HG02610 (cell line): ENCODE measurements around the gene ZNF846.
"Not testable (repeated sequence)": the region's sequence is repeated elsewhere in the genome, so short reads cannot be mapped to it uniquely, and the experiment has no call there.

Experiments
- ATAC-seq: cut with Tn5 transposase; IDR thresholded peaks from one replicate; pipeline ENCODE4 v1.9.1; 2021; ENCODE audit warnings: mild to moderate bottlenecking, moderate library complexity; ENCODE audit not compliant: unreplicated experiment

ZNF846 gene

DNA sequence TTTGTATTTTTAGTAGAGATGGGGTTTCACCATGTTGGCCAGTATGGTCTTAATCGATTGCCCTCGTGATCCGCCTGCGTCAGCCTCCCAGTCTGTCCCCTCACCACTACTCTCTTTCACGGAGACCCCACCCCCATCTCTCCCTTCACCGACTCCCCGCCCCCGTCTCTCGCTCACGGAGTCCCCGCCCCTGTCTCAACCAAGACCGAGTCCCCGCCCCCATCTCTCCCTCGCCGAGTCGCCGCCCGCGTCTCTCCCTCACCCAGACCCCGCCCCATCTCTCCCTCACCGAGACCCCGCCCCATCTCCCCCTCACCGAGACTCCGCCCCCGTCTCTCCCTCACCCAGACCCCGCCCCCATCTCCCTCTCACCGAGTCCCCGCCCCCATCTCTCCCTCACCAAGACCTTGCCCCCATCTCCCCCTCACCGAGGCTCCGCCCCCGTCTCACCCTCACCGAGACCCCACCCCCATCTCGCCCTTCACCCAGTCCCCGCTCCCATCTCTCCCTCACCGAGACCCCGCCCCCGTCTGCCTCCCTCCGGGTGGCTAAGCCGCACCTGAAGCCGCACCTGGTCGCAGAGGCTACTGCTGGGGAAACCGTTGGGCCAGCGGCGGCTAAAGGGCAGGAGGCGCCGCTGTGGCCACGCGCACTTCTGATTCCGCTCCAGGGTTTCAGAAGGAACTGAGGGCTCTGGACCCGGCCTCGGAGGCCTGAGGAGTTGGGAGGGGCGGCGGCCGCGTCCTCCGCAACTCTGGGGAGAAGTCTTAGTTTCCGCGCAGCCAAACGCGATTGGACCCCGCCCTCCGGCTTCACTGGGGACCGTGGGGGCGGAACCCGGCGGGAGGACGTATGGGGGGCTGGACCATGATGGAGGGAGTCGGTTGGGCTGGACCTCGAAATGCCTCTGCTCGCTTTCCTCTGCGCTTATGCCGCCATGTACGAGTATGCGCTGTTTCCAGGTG lies 17.1 kb upstream of the ZNF846 start:
- peak; percentile 58 for ATAC-seq

DNA sequence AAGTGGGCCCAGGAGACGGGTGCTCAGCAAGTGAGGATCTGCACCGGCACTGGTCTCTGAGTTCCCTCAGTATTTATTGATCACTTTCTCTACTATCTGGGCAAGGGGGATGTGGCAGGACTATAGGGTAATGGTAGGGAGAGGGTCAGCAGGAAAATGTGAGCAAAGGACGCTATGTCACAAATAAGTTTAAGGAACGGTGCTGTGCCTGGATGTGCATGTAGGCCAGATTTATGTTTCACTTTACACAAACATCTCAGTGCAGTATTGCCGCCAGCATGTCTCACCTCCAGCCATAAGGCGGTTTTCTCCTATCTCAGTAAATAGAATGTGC lies 15.6 kb upstream of the ZNF846 start:
- not testable (repeated sequence) for ATAC-seq

DNA sequence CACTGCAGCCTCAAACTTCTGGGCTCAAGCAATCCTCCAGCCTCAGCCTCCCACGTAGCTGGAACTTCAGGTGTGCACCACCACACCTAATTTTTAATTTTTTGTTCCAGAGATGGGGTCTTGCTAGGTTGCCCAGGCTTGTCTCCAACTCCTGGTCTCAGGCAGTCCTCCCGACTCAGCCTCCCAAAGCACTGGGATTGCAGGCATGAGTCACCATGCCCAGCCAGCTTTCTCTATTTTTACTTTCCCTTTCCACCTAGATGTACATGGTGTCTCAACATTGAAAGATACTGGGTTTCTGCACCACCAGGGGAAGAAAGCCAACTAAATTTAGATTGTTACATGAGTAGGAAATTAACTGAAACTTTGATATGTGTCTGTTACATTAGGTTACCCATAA lies 13.8 kb upstream of the ZNF846 start:
- no peak for ATAC-seq

DNA sequence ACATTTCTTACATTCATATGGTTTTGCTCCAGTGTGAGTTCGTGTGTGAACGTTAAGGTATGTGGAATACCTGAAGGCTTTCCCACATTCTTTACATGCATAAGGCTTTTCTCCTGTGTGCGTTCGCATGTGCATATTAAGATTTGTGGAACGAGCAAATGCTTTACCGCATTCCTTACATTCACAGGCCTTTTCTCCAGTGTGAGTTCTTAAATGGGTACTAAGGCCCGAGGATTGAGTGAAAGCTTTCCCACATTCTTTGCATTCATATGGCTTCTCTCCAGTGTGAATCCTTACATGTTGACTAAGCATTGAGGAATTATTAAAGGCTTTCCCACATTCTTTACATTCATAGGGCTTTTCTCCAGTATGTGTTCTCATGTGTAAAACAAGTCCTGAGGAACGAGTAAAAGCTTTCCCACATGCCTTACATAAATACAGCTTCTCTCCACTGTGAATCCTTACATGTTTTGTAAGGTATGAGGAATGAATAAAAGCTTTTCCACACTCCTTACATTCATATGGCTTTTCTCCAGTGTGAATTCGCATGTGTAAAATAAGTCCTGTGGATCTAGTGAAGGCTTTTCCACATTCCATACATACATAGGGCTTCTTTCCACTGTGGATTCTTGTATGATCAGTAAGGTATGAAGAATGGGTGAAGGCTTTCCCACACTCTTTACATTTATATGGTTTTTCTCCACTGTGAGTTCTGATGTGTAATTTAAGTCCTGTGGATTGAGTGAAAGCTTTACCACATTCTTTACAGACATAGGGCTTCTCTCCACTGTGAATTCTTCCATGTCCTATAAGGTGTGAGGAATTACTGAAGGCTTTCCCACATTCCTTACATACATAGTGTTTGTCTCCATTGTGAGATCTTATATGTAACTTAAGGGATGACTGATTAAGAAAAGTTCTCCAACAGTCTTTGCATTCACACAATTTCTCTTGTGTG lies 10.7 kb downstream of the ZNF846 start:
- ATAC-seq = no peak

DNA sequence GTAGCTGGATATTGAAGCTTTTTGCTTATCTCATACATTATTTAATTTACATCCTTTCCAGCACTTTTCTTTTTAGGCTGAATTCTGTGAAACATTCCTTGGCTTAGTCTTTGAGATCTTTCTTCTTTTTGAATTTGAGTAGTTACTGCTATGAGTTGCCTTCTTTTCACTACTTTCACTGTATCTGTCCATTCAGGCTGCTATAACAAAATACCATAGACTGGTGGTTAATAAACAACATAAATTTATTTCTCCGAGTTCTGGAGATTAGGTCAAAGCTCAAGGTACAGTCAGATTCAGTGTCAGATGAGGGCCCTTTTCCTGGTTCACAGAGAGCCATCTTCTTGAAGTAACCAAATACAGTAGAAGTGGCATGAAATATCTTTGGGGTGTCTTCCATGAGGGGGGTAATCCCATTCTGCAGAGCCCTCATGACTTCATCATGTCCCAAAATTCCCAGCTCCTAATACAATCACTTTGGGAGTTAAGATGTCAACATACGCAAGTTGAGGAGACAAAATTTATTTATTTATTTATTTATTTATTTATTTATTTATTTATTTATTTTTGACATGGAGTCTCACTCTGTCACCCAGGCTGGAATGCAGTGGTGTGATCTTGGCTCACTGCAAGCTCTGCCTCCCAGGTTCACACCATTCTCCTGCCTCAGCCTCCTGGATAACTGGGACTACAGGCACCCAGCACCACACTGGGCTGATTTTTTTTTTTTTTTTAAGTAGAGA lies 15.7 kb downstream of the ZNF846 start:
- no peak for ATAC-seq

DNA sequence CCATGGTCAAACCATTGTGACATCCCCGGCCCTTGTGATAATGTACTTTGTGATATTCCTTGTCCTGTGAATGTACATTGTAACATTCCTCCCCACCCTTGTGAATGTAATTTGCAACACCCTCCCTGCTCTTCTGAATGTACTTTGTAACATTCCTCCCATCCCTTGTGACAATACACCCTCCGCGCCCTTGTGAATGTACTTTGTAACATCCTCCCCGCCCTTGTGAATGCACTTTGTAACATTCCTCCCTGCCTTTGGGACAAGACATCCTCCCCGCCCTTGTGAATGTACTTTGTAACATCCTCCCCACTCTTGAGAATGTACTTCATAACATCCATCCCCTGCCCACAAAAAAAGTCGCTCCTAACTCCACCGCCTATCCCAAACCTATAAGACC lies 17.1 kb downstream of the ZNF846 start:
- no peak for ATAC-seq

DNA sequence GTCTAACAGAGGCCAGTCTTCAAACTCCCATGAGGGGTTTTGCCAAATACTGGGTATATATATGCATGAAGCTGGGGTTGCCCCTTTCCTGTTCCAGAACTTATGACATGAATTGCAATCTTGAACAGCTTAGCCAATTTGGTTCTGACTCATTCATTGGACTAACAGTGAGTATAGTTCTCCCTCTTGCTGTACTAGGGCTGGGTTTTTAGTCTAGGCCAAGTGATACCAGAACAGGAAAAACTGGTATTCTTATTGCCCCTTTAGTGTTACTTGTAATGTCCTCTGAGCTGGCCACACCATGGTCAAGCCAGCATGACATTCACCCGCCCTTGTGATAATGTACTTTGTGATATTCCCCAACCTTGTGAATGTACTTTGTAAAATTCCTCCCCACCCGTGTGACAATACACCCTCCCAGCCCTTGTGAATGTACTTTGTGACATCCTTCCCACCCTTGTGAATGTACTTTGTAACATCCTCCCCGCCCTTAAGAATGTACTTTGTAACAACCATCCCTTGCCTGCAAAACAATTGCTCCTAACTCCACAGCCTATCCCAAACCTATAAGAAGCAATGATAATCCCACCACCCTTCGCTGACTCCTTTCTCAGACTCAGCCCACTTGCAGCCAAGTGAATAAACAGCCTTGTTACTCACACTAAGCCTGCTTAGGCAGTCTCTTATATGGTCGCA lies 26.9 kb downstream of the ZNF846 start:
- ATAC-seq = no peak

DNA sequence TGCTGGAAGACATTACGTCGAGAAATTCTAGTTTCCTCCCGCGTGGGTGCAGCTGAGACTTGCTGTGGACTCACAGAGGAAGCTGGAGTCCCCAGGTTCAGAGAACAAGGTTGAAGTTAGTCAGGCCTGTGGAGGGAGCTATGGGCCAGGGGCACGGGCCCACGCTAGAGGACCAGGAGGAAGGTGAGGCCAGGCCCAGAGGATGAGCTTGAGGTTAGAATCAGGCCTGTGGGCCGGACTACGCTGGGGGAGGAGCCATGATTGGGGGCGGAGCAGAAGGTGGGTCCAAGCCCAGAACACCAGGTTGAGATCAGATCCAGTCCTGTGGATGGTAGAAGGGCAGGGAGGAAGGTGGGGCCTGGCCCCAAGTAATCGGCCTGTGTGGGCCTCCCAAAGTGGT lies 32.6 kb downstream of the ZNF846 start:
- ATAC-seq = no peak

DNA sequence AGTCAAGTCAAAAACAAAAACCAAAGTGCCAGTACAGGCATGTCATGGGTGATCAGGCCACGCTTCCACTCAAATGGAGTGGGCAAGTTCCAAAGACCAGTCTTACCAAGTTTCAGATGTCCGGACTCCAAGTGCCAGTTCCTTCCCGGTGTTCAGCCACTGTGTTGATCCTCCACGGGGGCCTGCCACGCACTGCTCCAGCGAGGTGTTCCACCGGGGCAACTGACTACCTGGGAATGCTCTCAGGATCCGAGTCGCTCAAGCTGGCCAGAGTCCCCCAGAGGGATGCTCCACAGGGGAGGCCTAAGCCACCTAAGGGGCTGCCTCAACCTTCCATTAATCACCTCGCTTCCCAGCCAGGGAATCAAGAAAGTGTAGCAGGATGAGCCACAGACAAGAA lies 38.5 kb downstream of the ZNF846 start:
- not testable (repeated sequence) for ATAC-seq

DNA sequence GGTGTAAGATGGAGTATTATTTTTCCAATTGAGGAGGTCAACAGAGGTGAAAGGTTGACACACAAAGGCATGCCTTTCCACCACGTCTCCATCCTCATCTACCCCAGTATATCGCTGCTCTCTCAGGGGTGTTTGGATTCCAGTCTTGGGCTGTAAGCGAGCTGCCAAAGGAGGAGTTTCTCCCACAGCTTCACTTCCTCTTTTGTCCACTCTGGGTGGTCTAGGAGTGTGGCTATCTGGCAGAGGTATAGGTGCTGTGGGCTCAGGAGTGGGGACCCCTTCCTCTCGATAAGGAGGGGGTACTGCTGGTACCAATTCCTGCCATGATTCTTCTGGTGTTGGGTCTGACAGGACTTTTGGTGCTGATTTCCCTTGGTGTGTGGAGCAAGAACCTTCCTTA lies 39.4 kb downstream of the ZNF846 start:
- ATAC-seq = no peak

DNA sequence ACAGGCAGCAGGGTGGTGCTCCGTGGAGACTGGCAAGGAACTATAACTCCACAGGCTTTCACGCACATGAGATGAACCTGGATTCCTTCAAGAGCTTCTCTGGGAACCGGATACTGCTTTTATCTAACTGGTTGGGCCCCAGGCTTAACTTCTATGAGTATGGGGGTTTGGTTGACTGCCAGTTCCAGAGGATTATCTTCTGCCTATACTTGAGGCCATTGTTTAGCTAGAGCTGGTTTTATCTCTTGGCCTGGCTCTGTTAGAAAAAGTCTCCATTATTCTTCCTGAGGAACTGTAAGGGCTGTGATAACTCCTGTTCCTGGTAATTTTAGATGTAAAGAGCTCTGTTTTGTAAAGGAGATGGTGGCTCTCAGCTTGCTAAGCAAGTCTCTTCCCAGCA lies 40.9 kb downstream of the ZNF846 start:
- ATAC-seq = no peak

DNA sequence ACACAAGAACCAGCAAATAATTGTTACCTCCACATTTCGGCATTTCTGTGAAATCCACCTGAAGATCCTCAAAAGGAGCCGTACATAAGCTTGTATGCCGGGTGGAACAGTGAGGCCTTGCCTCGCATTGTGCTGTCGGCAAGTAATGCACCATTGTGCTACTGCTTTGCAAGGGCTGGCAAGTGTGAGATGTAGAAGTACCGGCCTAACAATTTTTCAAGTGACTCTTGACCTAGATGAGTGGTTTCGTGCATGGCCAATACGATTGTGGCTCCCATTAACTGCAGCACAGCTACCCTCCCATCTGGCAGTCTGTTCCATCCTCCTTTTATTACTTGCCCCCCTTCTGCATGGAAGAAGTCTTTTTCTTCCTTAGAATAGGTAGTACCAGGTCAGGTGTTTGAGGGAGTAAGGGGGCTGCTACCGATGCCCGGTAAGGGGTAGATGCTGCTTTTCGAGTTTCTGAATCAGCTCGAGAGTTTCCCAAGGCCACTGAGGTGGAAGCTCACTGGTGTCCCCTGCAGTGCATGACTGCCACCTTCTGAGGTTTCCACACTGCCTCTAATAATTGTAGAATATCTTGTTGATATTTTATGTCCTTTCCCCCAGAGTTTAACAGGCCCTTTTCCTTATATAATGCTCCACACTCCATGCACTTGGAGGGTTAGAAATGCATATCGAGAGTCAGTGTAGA lies 42.9 kb downstream of the ZNF846 start:
- ATAC-seq = not testable (repeated sequence)

DNA sequence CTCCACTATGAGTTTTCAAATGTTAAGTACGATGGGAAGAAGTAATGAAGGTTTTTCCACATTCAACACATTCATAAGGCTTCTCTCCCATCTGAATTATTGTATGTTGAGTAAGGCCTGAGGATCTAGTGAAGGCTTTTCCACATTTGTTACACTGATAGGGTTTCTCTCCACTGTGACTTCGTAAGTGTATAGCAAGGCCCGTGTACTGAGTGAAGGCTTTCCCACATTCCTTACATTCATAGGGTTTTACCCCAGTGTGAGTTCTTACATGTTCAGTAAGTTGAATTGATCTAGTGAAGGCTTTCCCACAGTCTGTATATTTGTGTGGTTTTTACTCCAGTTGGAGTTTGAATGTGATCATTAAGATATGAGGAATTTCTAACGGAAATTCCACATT lies 44.4 kb downstream of the ZNF846 start:
- no peak for ATAC-seq

DNA sequence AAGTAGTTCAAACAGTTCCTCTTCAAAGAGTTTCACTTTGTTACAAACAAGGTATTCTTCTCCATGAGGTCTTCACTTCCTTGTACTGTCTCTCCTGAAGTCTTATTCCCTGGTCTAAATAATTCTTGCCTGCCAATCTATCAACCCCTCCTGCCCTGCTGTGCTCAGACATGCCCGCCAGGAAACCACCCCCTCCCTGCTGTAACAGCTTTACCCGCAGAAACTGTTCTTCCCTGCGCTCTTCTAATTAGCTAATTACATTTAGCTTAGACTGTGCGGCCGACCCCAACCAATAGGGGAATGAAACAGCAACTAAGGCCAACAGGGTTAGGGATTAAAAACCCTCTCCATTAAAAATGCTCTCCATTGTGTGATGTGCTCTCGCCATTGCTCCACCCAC lies 46.7 kb downstream of the ZNF846 start:
- no peak for ATAC-seq

DNA sequence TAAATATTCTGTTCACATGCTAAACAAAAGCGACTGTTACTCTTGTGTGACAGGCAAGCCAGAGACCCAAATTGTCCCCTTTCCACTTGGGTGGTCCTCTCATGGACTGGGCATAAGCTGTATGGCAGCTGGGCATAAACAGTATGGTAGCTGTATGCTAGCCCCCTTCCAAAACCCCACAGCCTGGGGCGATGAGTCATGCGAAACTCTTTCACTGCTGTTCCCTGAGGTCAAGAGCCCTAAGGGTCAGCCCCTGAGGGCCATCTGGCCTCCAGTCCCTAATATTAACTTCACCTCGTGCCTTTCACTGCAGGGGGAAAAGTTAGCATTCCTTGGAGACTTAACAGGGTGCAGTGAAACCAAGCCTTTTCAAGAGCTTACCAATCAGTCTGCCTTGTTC lies 48.0 kb downstream of the ZNF846 start:
- no peak for ATAC-seq

DNA sequence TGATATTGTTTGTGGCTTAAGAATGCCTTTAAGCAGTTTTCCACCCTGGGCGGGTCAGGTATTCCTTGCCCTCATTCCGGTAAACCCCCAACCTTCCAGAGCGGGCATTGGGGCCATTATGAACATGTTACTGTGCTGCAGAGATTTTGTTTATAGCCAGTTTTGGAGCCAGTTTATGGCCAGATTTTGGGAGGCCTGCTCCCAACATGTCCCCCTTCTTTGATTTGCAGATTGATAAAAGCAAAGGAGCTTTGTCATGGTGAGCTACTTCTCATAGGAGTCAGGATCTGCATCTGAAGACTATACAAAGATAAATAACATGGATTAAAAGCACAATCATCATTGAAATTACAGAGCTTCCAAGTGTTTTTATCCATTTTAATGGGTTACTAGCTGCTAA lies 56.7 kb downstream of the ZNF846 start:
- no peak for ATAC-seq

DNA sequence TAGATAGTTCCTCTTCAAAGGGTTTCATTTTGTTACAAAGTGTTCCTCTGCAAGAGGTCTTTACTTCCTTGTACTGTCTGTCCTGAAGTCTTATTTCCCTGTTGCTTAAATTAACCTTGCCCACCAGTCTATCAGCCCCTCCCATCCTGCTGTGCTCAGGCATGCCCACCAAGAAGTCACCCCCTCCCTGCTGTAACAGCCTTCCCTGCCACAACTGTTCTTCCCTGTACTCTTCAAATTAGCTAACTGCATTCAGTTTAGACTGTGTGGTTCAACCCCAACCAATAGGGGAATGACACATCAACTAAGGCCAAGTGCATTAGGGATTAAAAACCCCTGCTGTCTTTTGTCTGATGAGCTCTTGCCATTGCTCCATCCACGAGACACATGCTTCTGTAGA lies 59.2 kb downstream of the ZNF846 start:
- ATAC-seq = no peak

DNA sequence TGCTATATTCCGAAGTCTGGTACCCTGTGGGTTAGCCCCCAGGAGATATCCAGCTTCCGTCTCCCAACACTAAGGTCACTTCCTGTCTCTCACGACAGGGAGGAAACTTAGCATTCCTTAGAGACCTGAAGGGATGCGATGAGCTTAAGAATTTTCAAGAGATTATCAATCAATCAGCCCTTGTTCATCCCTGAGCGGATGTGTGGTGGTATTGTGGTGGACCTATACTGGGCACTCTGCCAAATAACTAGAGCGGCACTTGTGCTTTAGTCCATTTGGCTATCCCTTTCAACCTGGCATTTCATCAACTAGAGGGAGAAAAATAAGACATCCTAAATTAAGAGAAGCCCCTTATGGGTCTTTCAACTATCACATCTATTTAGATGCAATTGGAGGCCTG lies 62.7 kb downstream of the ZNF846 start:
- ATAC-seq = no peak

DNA sequence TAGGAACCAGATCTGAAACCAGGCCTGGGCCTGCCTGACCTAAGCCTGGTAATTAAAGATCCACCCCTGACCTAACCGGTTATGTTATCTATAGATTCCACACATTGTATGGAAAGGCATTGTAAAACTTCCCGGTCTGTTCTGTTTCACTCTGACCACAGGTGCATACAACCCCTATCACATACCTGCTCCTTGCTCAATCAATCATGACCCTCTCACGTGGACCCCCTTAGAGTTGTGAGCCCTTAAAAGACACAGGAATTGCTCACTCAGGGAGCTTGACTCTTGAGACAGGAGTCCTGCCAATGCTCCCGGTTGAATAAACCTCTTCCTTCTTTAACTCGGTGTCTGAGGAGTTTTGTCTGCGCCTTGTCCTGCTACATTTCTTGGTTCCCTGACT lies 66.4 kb downstream of the ZNF846 start:
- ATAC-seq = no peak
